ENCODE measurements around the gene SLC39A10. TPM values are rescaled to one million over a fixed set of nuclear protein-coding genes. Genes with fewer than 3 reads are reported as not detected.
A peak's percentile ranks its signal among the peaks of the same experiment; 100 is the strongest.

The SLC39A10 gene
- 1 to 10 TPM; 1.6 to 3.5 (median 2.1) TPM for total RNA-seq

GRCh38 chr2:195656859-195657633, at the start of gene SLC39A10:
Gene SLC39A10, plus strand, starts transcription at chr2:195657226. Its CDS starts 22,817 bp downstream, at chr2:195680043.
- DNase-seq = peak; percentile 93 to 94
- TF ChIP-seq, protein P1, sequence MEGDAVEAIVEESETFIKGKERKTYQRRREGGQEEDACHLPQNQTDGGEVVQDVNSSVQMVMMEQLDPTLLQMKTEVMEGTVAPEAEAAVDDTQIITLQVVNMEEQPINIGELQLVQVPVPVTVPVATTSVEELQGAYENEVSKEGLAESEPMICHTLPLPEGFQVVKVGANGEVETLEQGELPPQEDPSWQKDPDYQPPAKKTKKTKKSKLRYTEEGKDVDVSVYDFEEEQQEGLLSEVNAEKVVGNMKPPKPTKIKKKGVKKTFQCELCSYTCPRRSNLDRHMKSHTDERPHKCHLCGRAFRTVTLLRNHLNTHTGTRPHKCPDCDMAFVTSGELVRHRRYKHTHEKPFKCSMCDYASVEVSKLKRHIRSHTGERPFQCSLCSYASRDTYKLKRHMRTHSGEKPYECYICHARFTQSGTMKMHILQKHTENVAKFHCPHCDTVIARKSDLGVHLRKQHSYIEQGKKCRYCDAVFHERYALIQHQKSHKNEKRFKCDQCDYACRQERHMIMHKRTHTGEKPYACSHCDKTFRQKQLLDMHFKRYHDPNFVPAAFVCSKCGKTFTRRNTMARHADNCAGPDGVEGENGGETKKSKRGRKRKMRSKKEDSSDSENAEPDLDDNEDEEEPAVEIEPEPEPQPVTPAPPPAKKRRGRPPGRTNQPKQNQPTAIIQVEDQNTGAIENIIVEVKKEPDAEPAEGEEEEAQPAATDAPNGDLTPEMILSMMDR (IDR thresholded peaks at IDR 0.05 in 4 of 5, conservative IDR thresholded peaks at IDR 0.05 in 1 of 5) = peak in 1 of 5 experiments; percentile 33
- peak; percentile 92 to 95 for TF ChIP-seq POLR2A (IDR thresholded peaks at IDR 0.05)
- intact Hi-C loops (cut with DNase I; ENCODE audit: low total_unique reads) = loop anchor here (5.0 to 10.0 kb wide), 4 partner anchors 160 to 1528 kb away; partner anchors contain the start of genes DNAH7 and STK17B
- no peaks in the 10 kb centered on the region for H3K9me3 ChIP-seq
- no peaks in the 10 kb centered on the region for H3K27me3 ChIP-seq
- peaks cover 23% of the 10 kb centered on the region in 2 donors for H3K4me1 ChIP-seq
- peak within 1 kb of the TSS; percentile 80 to 94 (median 88) for H3K4me3 ChIP-seq
- ATAC-seq = peak; percentile 91 to 94
- peak within 1 kb of the TSS; percentile 92 to 97 (median 96) for H3K27ac ChIP-seq
- in situ Hi-C loops (cut with MboI; ENCODE audit: low sequenced_read_pairs in 4 of 4) = no loop called here
- H3K36me3 ChIP-seq = no peaks in the 10 kb centered on the region

DNA sequence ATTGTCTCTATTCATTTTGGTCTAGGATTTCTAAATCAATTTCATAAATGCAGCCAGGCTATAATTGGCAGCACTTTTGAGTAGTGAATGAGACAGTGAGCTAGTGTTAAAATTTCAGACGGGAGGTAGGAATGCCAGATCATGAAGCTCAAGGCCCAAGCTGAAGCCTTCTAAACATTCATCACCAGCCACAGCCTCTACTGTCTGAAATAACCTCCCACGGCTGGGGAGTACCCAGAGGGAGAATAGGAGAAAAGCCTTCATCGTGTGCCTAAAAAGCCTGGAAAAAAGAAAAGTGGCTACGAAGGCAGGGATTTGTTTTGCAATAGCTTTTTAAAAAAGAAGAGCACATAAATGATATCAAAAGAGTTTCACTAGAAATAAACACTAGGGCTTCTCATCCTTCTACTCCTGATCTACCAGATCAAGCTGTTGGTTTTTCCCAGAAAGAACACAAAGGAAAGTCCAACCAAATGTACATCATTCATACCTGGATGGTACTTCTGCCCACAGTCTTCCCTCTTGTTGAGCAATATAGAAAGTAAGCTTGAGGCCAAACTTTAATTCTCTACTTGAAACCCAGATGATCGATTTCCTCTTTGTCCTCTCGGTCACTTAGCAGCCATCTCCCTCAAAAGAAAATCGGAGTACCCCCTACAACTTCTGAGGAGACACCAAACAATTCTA, 48.1 kb upstream of the SLC39A10 start:
- intact Hi-C loops (cut with DNase I; ENCODE audit: low total_unique reads) = no loop called here
- TF ChIP-seq, protein P1 (IDR thresholded peaks at IDR 0.05 in 4 of 5, conservative IDR thresholded peaks at IDR 0.05 in 1 of 5) = no peak
- TF ChIP-seq POLR2A (IDR thresholded peaks at IDR 0.05) = no peak
- no peak overlapping the region for H3K4me3 ChIP-seq
- ATAC-seq (no peak), DNase-seq (no peak)
- H3K27ac ChIP-seq = no peak overlapping the region
- H3K36me3 ChIP-seq = no peaks in the 10 kb centered on the region
- in situ Hi-C loops (cut with MboI; ENCODE audit: low sequenced_read_pairs in 4 of 4) = no loop called here
- no peaks in the 10 kb centered on the region for H3K27me3 ChIP-seq
- H3K4me1 ChIP-seq = no peaks in the 10 kb centered on the region
- no peaks in the 10 kb centered on the region for H3K9me3 ChIP-seq

GRCh38 chr2:195610717-195611116, 46.3 kb upstream of the SLC39A10 start:
- no peak overlapping the region for H3K27ac ChIP-seq
- H3K4me3 ChIP-seq = no peak overlapping the region
- no peaks in the 10 kb centered on the region for H3K4me1 ChIP-seq
- H3K27me3 ChIP-seq = no peaks in the 10 kb centered on the region
- no peaks in the 10 kb centered on the region for H3K9me3 ChIP-seq
- intact Hi-C loops (cut with DNase I; ENCODE audit: low total_unique reads) = no loop called here
- in situ Hi-C loops (cut with MboI; ENCODE audit: low sequenced_read_pairs in 4 of 4) = no loop called here
- no peak for ATAC-seq
- no peaks in the 10 kb centered on the region for H3K36me3 ChIP-seq
- TF ChIP-seq, protein P1 (IDR thresholded peaks at IDR 0.05 in 4 of 5, conservative IDR thresholded peaks at IDR 0.05 in 1 of 5) = no peak
- TF ChIP-seq POLR2A (IDR thresholded peaks at IDR 0.05) = no peak
- no peak for DNase-seq

- intact Hi-C loops (cut with DNase I; ENCODE audit: low total_unique reads) (no loop called here), in situ Hi-C loops (cut with MboI; ENCODE audit: low sequenced_read_pairs in 4 of 4) (no loop called here)
- TF ChIP-seq, protein P1 (IDR thresholded peaks at IDR 0.05 in 4 of 5, conservative IDR thresholded peaks at IDR 0.05 in 1 of 5) = no peak
- no peak for TF ChIP-seq POLR2A (IDR thresholded peaks at IDR 0.05)
- DNase-seq (no peak), ATAC-seq (no peak)
- Histone ChIP-seq H3K36me3 (no peaks in the 10 kb centered on the region), H3K9me3 (no peaks in the 10 kb centered on the region), H3K27ac (no peak overlapping the region), H3K27me3 (no peaks in the 10 kb centered on the region), H3K4me3 (no peak overlapping the region), H3K4me1 (no peaks in the 10 kb centered on the region)
Measured at GRCh38 chr2:195612611-195613495, 44.2 kb upstream of the SLC39A10 start.
